ENCODE data around the gene UBAP1.
"Not testable (repeated sequence)": the region's sequence is repeated elsewhere in the genome, so short reads cannot be mapped to it uniquely, and the experiment has no call there.

Gene UBAP1

DNA sequence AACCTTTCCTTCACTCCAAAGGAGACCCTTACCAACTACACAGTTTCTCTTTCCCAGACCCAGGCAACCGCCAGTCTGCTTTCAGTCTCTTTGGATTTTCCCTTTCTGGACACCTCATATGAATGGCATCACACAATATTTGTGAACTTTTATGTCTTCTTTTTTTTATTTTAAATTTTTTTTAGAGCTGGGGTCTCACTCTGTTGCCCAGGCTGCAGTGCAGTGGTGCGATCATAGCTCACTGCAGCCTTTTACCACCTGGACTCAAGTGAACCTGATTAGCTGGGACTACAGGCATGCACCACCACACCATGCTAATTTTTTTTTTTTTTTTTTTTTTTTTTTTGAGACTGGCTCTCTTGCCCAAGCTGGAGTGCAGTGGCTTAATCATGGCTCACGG is 37.5 kb downstream of the UBAP1 start:
- no peak for FAIRE-seq
- TF ChIP-seq POLR2AphosphoS5 (IDR thresholded peaks at IDR 0.05; ENCODE audit: low read depth, low read length) = no peak
- TF ChIP-seq TAF1 (IDR thresholded peaks at IDR 0.05; ENCODE audit: borderline replicate concordance, low read depth, low read length) = no peak
- TF ChIP-seq POLR2A (IDR thresholded peaks at IDR 0.05; ENCODE audit: low read depth, low read length) = no peak

DNA sequence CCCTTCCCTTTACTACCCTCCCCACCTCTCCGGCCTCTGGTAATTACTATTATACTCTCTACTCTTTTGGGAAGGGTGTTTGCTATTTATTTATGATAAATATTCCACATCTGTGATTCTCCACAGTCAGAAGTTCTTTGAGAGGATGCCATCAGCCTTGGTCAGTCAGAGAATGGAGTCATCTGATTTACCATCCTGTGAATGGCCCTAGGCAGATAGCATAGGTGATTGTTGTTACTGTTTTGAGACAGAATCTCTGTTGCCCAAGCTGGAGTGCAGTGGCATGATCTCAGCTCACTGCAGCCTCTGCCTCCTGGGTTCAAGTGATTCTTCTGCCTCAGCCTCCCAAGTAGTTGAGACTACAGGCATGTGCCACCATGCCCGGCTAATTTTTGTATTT is 38.2 kb downstream of the UBAP1 start:
- not testable (repeated sequence) for FAIRE-seq; DNase-seq (ENCODE audit: insufficient read length)

More for the DNA sequence above, 37.5 kb downstream of the UBAP1 start:
- no peak for DNase-seq (ENCODE audit: insufficient read length)

DNA sequence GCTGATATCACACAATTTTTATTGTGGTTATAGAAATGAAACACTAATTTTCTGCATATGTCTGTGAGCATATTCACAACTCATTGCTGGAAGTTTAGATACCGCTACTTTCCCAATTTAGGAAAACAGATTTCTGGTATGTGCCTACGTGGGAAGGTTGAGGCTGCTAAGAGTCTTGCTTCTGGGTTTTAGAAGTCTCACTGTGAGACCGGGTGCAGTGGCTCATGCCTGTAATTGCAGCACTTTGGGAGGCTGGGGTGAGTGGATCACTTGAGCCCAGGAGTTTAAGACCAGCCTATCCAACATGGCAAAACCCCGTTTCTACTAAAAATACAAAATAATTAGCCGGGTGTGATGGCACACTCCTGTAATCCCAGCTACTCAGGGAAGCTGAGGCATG is 39.6 kb downstream of the UBAP1 start:
- DNase-seq (ENCODE audit: insufficient read length) (no peak), FAIRE-seq (no peak)
- TF ChIP-seq POLR2AphosphoS5 (IDR thresholded peaks at IDR 0.05; ENCODE audit: low read depth, low read length) = no peak
- no peak for TF ChIP-seq POLR2A (IDR thresholded peaks at IDR 0.05; ENCODE audit: low read depth, low read length)
- no peak for TF ChIP-seq TAF1 (IDR thresholded peaks at IDR 0.05; ENCODE audit: borderline replicate concordance, low read depth, low read length)

- no peak for DNase-seq (ENCODE audit: insufficient read length)
- no peak for TF ChIP-seq TAF1 (IDR thresholded peaks at IDR 0.05; ENCODE audit: borderline replicate concordance, low read depth, low read length)
- FAIRE-seq = no peak
Measured at GRCh38 chr9:34219421-34219820, 40.6 kb downstream of the UBAP1 start.

DNA sequence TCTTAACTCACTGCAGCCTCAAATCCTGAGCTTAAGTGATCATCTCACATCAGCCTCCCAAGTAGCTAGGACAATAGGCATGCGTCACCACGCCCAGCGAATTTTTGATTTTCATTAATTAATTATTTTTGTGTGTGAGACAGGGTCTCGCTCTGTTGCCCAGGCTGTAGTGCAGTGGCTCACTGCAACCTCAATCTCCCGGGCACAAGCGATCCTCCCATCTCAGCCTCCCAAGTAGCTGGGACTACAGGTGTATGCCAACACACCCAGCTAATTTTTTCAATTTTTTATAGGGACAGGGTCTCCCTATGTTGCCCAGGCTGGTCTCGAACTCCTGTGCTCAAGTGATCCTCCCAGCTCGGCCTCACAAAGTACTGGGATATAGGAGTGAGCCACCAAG is 41.4 kb downstream of the UBAP1 start:
- TF ChIP-seq POLR2A (IDR thresholded peaks at IDR 0.05; ENCODE audit: low read depth, low read length) (no peak), TAF1 (IDR thresholded peaks at IDR 0.05; ENCODE audit: borderline replicate concordance, low read depth, low read length) (no peak), POLR2AphosphoS5 (IDR thresholded peaks at IDR 0.05; ENCODE audit: low read depth, low read length) (no peak)
- DNase-seq (ENCODE audit: insufficient read length) = no peak
- FAIRE-seq = no peak

DNA sequence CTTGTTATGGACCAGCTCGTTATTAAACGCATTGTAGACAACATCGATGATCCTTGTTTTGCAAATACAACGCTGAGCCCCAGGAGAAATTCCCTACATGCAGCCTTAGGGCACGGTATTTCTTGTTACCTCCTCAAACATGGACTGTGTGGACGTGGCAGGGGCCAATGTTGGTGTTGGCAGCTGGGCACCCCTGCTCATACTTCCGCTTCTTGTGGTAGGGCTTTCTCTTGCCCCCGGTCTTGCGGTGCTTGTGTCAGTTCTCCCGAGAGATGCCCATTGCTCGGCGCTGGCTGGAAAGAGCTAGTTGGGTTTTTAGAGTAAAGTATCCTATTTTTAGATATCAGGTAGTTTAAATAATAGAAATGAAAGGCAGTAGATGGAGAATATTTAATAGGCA is 45.5 kb downstream of the UBAP1 start:
- no peak for DNase-seq (ENCODE audit: insufficient read length)
- TF ChIP-seq TAF1 (IDR thresholded peaks at IDR 0.05; ENCODE audit: borderline replicate concordance, low read depth, low read length) = no peak
- no peak for TF ChIP-seq POLR2AphosphoS5 (IDR thresholded peaks at IDR 0.05; ENCODE audit: low read depth, low read length)
- TF ChIP-seq POLR2A (IDR thresholded peaks at IDR 0.05; ENCODE audit: low read depth, low read length) = no peak
- no peak for FAIRE-seq

DNA sequence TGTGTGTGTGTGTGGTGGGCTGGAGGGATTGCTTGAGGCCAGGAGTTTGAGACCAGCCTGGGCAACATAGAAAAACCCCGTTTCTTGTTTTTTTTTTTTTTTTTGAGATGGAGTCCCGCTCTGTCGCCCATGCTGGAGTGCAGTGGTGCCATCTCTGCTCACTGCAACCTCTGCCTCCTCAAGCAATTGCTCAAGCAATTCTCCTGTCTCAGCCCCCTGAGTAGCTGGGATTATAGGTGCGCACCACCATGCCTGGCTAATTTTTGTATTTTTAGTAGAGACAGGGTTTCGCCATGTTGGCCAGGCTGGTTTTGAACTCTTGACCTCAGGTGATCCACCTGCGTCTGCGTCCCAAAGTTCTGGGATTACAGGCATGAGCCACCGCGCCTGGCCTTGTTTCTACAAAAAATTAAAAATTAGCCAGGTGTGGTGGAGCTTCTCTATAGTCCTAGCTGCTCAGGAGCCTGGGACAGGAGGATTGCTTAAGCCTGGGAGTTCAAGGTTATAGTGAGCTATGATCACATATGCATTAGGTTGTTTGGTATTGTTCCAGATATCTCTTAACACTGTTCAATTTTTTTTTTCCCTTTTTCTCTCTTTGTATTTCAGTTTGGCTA is 47.4 kb downstream of the UBAP1 start:
- not testable (repeated sequence) for FAIRE-seq; DNase-seq (ENCODE audit: insufficient read length)

- TF ChIP-seq POLR2AphosphoS5 (IDR thresholded peaks at IDR 0.05; ENCODE audit: low read depth, low read length) (no peak), TAF1 (IDR thresholded peaks at IDR 0.05; ENCODE audit: borderline replicate concordance, low read depth, low read length) (no peak), POLR2A (IDR thresholded peaks at IDR 0.05; ENCODE audit: low read depth, low read length) (no peak)
- FAIRE-seq = no peak
- no peak for DNase-seq (ENCODE audit: insufficient read length)
Measured at GRCh38 chr9:34227445-34227844, 48.6 kb downstream of the UBAP1 start.

DNA sequence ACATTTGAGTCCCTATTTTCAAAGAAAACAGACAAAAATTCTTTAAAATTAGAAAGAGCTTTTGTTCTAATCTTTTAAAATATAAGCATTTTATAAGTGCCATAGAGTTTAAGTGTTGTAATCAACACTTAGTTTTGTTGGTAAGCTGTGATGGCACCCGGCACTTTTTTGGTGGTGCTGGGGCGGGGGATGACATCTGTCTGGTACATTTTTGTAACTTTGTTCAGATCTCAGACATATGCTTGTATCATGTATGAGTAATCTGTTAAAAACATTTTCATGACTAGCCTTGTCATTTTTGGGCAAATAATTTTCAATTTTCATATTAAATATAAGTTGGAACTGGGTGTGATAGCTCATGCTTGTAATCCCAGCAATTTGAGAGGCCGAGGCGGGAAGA is 51.7 kb downstream of the UBAP1 start:
- DNase-seq (ENCODE audit: insufficient read length) (no peak), FAIRE-seq (no peak)

GRCh38 chr9:34232201-34232600 is 53.4 kb downstream of the UBAP1 start:
- no peak for TF ChIP-seq POLR2A (IDR thresholded peaks at IDR 0.05; ENCODE audit: low read depth, low read length)
- no peak for TF ChIP-seq POLR2AphosphoS5 (IDR thresholded peaks at IDR 0.05; ENCODE audit: low read depth, low read length)
- no peak for TF ChIP-seq TAF1 (IDR thresholded peaks at IDR 0.05; ENCODE audit: borderline replicate concordance, low read depth, low read length)
- FAIRE-seq (no peak), DNase-seq (ENCODE audit: insufficient read length) (no peak)

More for the DNA sequence above, 51.7 kb downstream of the UBAP1 start:
- TF ChIP-seq POLR2AphosphoS5 (IDR thresholded peaks at IDR 0.05; ENCODE audit: low read depth, low read length) (no peak), POLR2A (IDR thresholded peaks at IDR 0.05; ENCODE audit: low read depth, low read length) (no peak), TAF1 (IDR thresholded peaks at IDR 0.05; ENCODE audit: borderline replicate concordance, low read depth, low read length) (no peak)

DNA sequence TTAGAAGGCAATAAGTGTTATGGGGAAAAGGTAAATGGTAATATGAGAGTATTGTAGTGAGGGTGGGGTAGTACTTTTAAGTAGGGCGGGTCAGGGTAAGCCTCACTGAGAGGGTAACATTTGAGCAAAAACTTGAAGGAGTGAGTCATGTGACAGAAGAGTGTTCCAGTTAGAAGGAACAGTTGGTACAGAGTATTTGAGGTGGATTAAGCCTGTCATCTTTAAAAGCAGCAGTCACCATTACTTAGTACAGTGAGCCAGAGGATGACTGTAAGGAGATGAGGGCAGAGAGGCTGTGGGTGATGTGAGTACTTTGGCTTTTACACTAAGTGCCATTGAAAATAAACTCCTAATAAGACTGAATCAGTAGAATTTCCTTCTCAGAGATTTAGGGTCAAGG is 54.8 kb downstream of the UBAP1 start:
- no peak for DNase-seq (ENCODE audit: insufficient read length)
- TF ChIP-seq TAF1 (IDR thresholded peaks at IDR 0.05; ENCODE audit: borderline replicate concordance, low read depth, low read length) (no peak), POLR2AphosphoS5 (IDR thresholded peaks at IDR 0.05; ENCODE audit: low read depth, low read length) (no peak), POLR2A (IDR thresholded peaks at IDR 0.05; ENCODE audit: low read depth, low read length) (no peak)
- no peak for FAIRE-seq

DNA sequence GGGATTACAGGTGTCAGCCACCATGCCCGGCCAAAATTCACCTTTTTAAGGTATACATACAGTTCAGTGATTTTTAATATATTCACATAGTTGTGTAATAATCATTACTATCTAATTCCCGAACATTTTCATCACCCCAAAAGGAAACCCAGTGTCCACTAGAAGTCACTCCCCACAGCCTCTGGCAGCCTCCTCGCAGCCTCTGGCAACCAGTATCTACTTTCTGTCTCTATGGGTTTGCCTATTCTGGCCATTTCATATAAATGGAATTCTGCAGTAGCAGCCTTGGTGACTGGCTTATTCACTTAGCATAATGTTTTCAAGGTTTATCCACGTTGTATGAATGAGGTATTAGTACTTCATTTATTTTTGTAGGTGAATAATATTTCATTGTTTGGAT is 59.0 kb downstream of the UBAP1 start:
- no peak for TF ChIP-seq TAF1 (IDR thresholded peaks at IDR 0.05; ENCODE audit: borderline replicate concordance, low read depth, low read length)
- no peak for TF ChIP-seq POLR2AphosphoS5 (IDR thresholded peaks at IDR 0.05; ENCODE audit: low read depth, low read length)
- no peak for TF ChIP-seq POLR2A (IDR thresholded peaks at IDR 0.05; ENCODE audit: low read depth, low read length)
- no peak for FAIRE-seq
- DNase-seq (ENCODE audit: insufficient read length) = no peak

- DNase-seq (ENCODE audit: insufficient read length) = no peak
- TF ChIP-seq TAF1 (IDR thresholded peaks at IDR 0.05; ENCODE audit: borderline replicate concordance, low read depth, low read length) (no peak), POLR2AphosphoS5 (IDR thresholded peaks at IDR 0.05; ENCODE audit: low read depth, low read length) (no peak), POLR2A (IDR thresholded peaks at IDR 0.05; ENCODE audit: low read depth, low read length) (no peak)
- FAIRE-seq = no peak
Measured at GRCh38 chr9:34240006-34240405, 61.2 kb downstream of the UBAP1 start.
